Stimulated activated CD4-positive, alpha-beta T cell treated with anti-CD3 and anti-CD28 coated beads, Interleukin-1b, Interleukin-23, amount 100 ng/mL, for 4 hours (primary cell): ENCODE data around the gene CRY1.
"Not testable (repeated sequence)": the region's sequence is repeated elsewhere in the genome, so short reads cannot be mapped to it uniquely, and the experiment has no call there.

Experiments
- DNase-seq, 2 donors: peaks; one replicate each; pipeline ENCODE4 v3.0.0-alpha.2; 2020; ENCODE audit warnings: low read depth in 2 of 2

The CRY1 gene

GRCh38 chr12:107007411-107007810 lies 85.9 kb downstream of the CRY1 start:
- no peak for DNase-seq

- not testable (repeated sequence) for DNase-seq
These were observed 90.7 kb downstream of the CRY1 start for GRCh38 chr12:107002665-107003064.

GRCh38 chr12:106999446-106999845 lies 93.9 kb downstream of the CRY1 start:
- no peak for DNase-seq

GRCh38 chr12:106997916-106998315 lies 95.4 kb downstream of the CRY1 start:
- no peak for DNase-seq

- DNase-seq, result not testable (repeated sequence)
These were observed 97.2 kb downstream of the CRY1 start for GRCh38 chr12:106996102-106996501.

- no peak for DNase-seq
These were observed 98.6 kb downstream of the CRY1 start for GRCh38 chr12:106994579-106995220.

- no peak for DNase-seq
These were observed 105.5 kb downstream of the CRY1 start for GRCh38 chr12:106987846-106988245.

- peak; percentile 61 to 73 for DNase-seq
These were observed 106.5 kb downstream of the CRY1 start, which contains the start of gene MTERF2 for GRCh38 chr12:106986625-106987389. Gene MTERF2 (minus strand): TSS chr12:106987146. CDS start chr12:106978714, 8,432 bp downstream.

GRCh38 chr12:106986135-106986534 lies 107.2 kb downstream of the CRY1 start:
- no peak for DNase-seq

- no peak for DNase-seq
These were observed 107.9 kb downstream of the CRY1 start for GRCh38 chr12:106985479-106985878.

- DNase-seq, result no peak
These were observed 108.7 kb downstream of the CRY1 start for GRCh38 chr12:106984588-106985137.

GRCh38 chr12:106982229-106982628 lies 111.1 kb downstream of the CRY1 start:
- no peak for DNase-seq

- no peak for DNase-seq
These were observed 111.6 kb downstream of the CRY1 start for GRCh38 chr12:106981788-106982187.

GRCh38 chr12:106980944-106981343 lies 112.4 kb downstream of the CRY1 start:
- DNase-seq, result no peak

GRCh38 chr12:106978035-106978800 lies 115.1 kb downstream of the CRY1 start:
- DNase-seq, result no peak

- DNase-seq, result no peak
These were observed 116.7 kb downstream of the CRY1 start for GRCh38 chr12:106976668-106977067.

GRCh38 chr12:106975993-106976658 lies 117.2 kb downstream of the CRY1 start:
- DNase-seq, result no peak

GRCh38 chr12:106975098-106975497 lies 118.3 kb downstream of the CRY1 start:
- no peak for DNase-seq

GRCh38 chr12:106974511-106974910 lies 118.8 kb downstream of the CRY1 start:
- DNase-seq, result no peak

GRCh38 chr12:106973545-106973944 lies 119.8 kb downstream of the CRY1 start:
- DNase-seq, result no peak

GRCh38 chr12:106971065-106971464 lies 122.3 kb downstream of the CRY1 start:
- DNase-seq, result no peak

GRCh38 chr12:106964526-106964925 lies 128.8 kb downstream of the CRY1 start:
- DNase-seq, result no peak
